HEK293 (cell line): ENCODE measurements around the gene RAMP1.

Source experiments
- CTCF ChIA-PET: fragments of 350-600 bp; formaldehyde crosslinking; extraction: SDS; loops from one replicate; lab custom pipeline; 2021; ENCODE audit warnings: antibody characterized with exemption; lab: Yijun Ruan, JAX
- POLR2A ChIA-PET: fragments of 300-600 bp; formaldehyde crosslinking; extraction: SDS; loops from one replicate; lab custom pipeline; 2020; ENCODE audit warnings: antibody characterized with exemption, inconsistent platforms; lab: Yijun Ruan, JAX
- H3K27ac ChIP-seq: fragments of 200-500 bp; sonication (Bioruptor generic); 2 replicates; pipeline ENCODE4 v1.5.1; 2014; ENCODE audit warnings: low read depth, low read length, control low read depth, inconsistent platforms; ENCODE audit errors: extremely low read depth
- H3K36me3 ChIP-seq, 2 experiments: fragments of 200-500 bp in 1 of 2; sonication (Bioruptor generic) in 1 of 2; 1 replicate in 1 of 2; 2 replicates in 1 of 2; pipeline ENCODE4 v1.5.1; 2014 to 2017; ENCODE audit warnings: inconsistent platforms in 2 of 2, low read length in 2 of 2; ENCODE audit not compliant: control insufficient read depth in 2 of 2, insufficient read depth in 1 of 2
- H3K4me1 ChIP-seq: fragments of 200-500 bp; sonication (Bioruptor generic); 2 replicates; pipeline ENCODE4 v1.5.1; 2014; ENCODE audit warnings: mild to moderate bottlenecking, low read length, inconsistent platforms; ENCODE audit not compliant: control insufficient read depth, insufficient read depth
- H3K4me3 ChIP-seq: 2 replicates; pipeline ENCODE4 v1.5.1; 2011; ENCODE audit warnings: low read depth, mild to moderate bottlenecking, control low read depth, low read length, moderate library complexity
- H3K9me3 ChIP-seq: fragments of 200-500 bp; sonication (Bioruptor generic); 2 replicates; pipeline ENCODE4 v1.5.1; 2014; ENCODE audit warnings: low read depth, low read length, inconsistent platforms; ENCODE audit not compliant: control insufficient read depth, insufficient read depth
- ELK4 ChIP-seq: IDR thresholded peaks from 2 replicates; pipeline ENCODE4 v1.6.1; 2011; ENCODE audit warnings: mild to moderate bottlenecking, low read depth, low read length, borderline replicate concordance
- GLI2 ChIP-seq: fragments of 450-650 bp; formaldehyde crosslinking; IDR thresholded peaks from 2 replicates; pipeline ENCODE4; 2017; ENCODE audit warnings: missing biosample characterization, missing genetic modification characterization, low read depth, borderline replicate concordance
- HOXC10 ChIP-seq: sonication (generic); formaldehyde crosslinking; IDR thresholded peaks from 2 replicates; pipeline ENCODE4 v1.8.1; 2023; ENCODE audit warnings: mild to moderate bottlenecking, missing genetic modification reagents
- KLF7 ChIP-seq: fragments of 450-650 bp; formaldehyde crosslinking; IDR thresholded peaks from 2 replicates; pipeline ENCODE4 v1.5.1; 2016; ENCODE audit warnings: missing biosample characterization, missing genetic modification characterization, borderline replicate concordance
- PRDM1 ChIP-seq: fragments of 450-650 bp; formaldehyde crosslinking; IDR thresholded peaks from 2 replicates; pipeline ENCODE4; 2016; ENCODE audit warnings: missing biosample characterization, missing genetic modification characterization
- PRDM10 ChIP-seq: fragments of 450-650 bp; formaldehyde crosslinking; IDR thresholded peaks from 2 replicates; pipeline ENCODE4 v1.5.1; 2016; ENCODE audit warnings: missing biosample characterization, missing genetic modification characterization
- SP2 ChIP-seq: fragments of 450-650 bp; formaldehyde crosslinking; IDR thresholded peaks from 2 replicates; pipeline ENCODE4 v1.5.1; 2016; ENCODE audit warnings: missing biosample characterization, missing genetic modification characterization
- ZBTB21 ChIP-seq: fragments of 450-650 bp; formaldehyde crosslinking; IDR thresholded peaks from 2 replicates; pipeline ENCODE4 v1.5.1; 2017; ENCODE audit warnings: missing biosample characterization, missing genetic modification characterization
- ZBTB26 ChIP-seq: fragments of 450-650 bp; formaldehyde crosslinking; optimal IDR thresholded peaks from 2 replicates; pipeline ENCODE3; 2016; ENCODE audit warnings: missing biosample characterization, mild to moderate bottlenecking, missing genetic modification characterization
- ZFP41 ChIP-seq: fragments of 450-650 bp; formaldehyde crosslinking; IDR thresholded peaks from 2 replicates; pipeline ENCODE4 v1.5.1; 2016; ENCODE audit warnings: missing biosample characterization, missing genetic modification characterization, borderline replicate concordance
- ZIC2 ChIP-seq: fragments of 450-650 bp; formaldehyde crosslinking; IDR thresholded peaks from 2 replicates; pipeline ENCODE4 v1.5.1; 2016; ENCODE audit warnings: missing biosample characterization, missing genetic modification characterization
- ZNF175 ChIP-seq: fragments of 450-650 bp; formaldehyde crosslinking; IDR thresholded peaks from 2 replicates; pipeline ENCODE4 v1.5.1; 2016; ENCODE audit warnings: missing biosample characterization, missing genetic modification characterization
- ZNF324 ChIP-seq: fragments of 450-650 bp; formaldehyde crosslinking; IDR thresholded peaks from 2 replicates; pipeline ENCODE4 v1.5.1; 2016; ENCODE audit warnings: missing biosample characterization, missing genetic modification characterization
- ZNF341 ChIP-seq: fragments of 450-650 bp; formaldehyde crosslinking; IDR thresholded peaks from 2 replicates; pipeline ENCODE4; 2016; ENCODE audit warnings: low read depth, missing biosample characterization, missing genetic modification characterization
- ZNF549 ChIP-seq: fragments of 450-650 bp; IDR thresholded peaks from 2 replicates; pipeline ENCODE4 v1.5.1; 2018; ENCODE audit warnings: missing biosample characterization, missing genetic modification characterization, mild to moderate bottlenecking, inconsistent platforms, moderate library complexity
- ZNF580 ChIP-seq: fragments of 450-650 bp; formaldehyde crosslinking; IDR thresholded peaks from 2 replicates; pipeline ENCODE4 v1.5.1; 2016; ENCODE audit warnings: missing biosample characterization, missing genetic modification characterization
- ZNF600 ChIP-seq: fragments of 450-650 bp; formaldehyde crosslinking; IDR thresholded peaks from 2 replicates; pipeline ENCODE4 v1.5.1; 2016; ENCODE audit warnings: missing biosample characterization, missing genetic modification characterization
- ZSCAN23 ChIP-seq: fragments of 450-650 bp; formaldehyde crosslinking; IDR thresholded peaks from 2 replicates; pipeline ENCODE4 v1.5.1; 2016; ENCODE audit warnings: missing biosample characterization, missing genetic modification characterization
- ZSCAN4 ChIP-seq: fragments of 450-650 bp; formaldehyde crosslinking; IDR thresholded peaks from 2 replicates; pipeline ENCODE4 v1.5.1; 2017; ENCODE audit warnings: missing biosample characterization, missing genetic modification characterization

Gene RAMP1

GRCh38 chr2:237877576-237878307 is 18.3 kb downstream of the RAMP1 start:
- no peaks in the 10 kb centered on the region for H3K9me3 ChIP-seq
- H3K4me1 ChIP-seq, result no peaks in the 10 kb centered on the region
- no peak overlapping the region for H3K4me3 ChIP-seq
- no peaks in the 10 kb centered on the region for H3K36me3 ChIP-seq
- CTCF ChIA-PET, result no interaction called here
- POLR2A ChIA-PET, result no interaction called here
- TF ChIP-seq ZBTB26, result no peak
- TF ChIP-seq ZSCAN23, result no peak
- TF ChIP-seq ZNF600, result no peak
- no peak overlapping the region for H3K27ac ChIP-seq

- CTCF ChIA-PET, result no interaction called here
- POLR2A ChIA-PET, result no interaction called here
- TF ChIP-seq ELK4 (no peak), PRDM10 (no peak), ZNF341 (tag by site-specific recombination) (no peak)
- H3K9me3 ChIP-seq, result no peaks in the 10 kb centered on the region
- H3K4me1 ChIP-seq, result no peaks in the 10 kb centered on the region
- H3K36me3 ChIP-seq, result no peaks in the 10 kb centered on the region
- H3K27ac ChIP-seq, result no peak overlapping the region
- H3K4me3 ChIP-seq, result no peak overlapping the region
These were observed 19.1 kb downstream of the RAMP1 start for GRCh38 chr2:237878321-237879057.

- Histone ChIP-seq H3K27ac (no peak overlapping the region), H3K4me3 (no peak overlapping the region), H3K4me1 (no peaks in the 10 kb centered on the region), H3K9me3 (no peaks in the 10 kb centered on the region), H3K36me3 (no peaks in the 10 kb centered on the region)
- POLR2A ChIA-PET, result no interaction called here
- CTCF ChIA-PET, result no interaction called here
- TF ChIP-seq PRDM1 (tag by site-specific recombination) (no peak), ZIC2 (tag by site-specific recombination) (peak; percentile 56), ZNF175 (tag by site-specific recombination) (no peak)
These were observed 19.6 kb downstream of the RAMP1 start for GRCh38 chr2:237879058-237879430.

- Histone ChIP-seq H3K4me1 (no peaks in the 10 kb centered on the region), H3K9me3 (no peaks in the 10 kb centered on the region), H3K4me3 (no peak overlapping the region), H3K36me3 (no peaks in the 10 kb centered on the region), H3K27ac (no peak overlapping the region)
- CTCF ChIA-PET, result no interaction called here
- POLR2A ChIA-PET, result no interaction called here
- no peak for TF ChIP-seq ZSCAN4 (tag by site-specific recombination)
- no peak for TF ChIP-seq ZNF324
- no peak for TF ChIP-seq KLF7 (tag by site-specific recombination)
- TF ChIP-seq ZFP41 (tag by site-specific recombination), result no peak
- TF ChIP-seq HOXC10 (CRISPR knock-in tag), result no peak
- no peak for TF ChIP-seq GLI2
- no peak for TF ChIP-seq ZNF580 (tag by site-specific recombination)
- TF ChIP-seq SP2 (tag by site-specific recombination), result no peak
- TF ChIP-seq ZBTB21 (tag by site-specific recombination), result no peak
- no peak for TF ChIP-seq ZNF549 (tag by site-specific recombination)
These were observed 20.7 kb downstream of the RAMP1 start for GRCh38 chr2:237879991-237880560.
